ENCODE results near the gene IFT52. TPM values are rescaled to one million over a fixed set of nuclear protein-coding genes. Genes with fewer than 3 reads are reported as not detected.

The IFT52 gene
- polyA plus RNA-seq, 2 of the 4 experiments (the other 2 are of a cell fraction), result 26.3 to 42.2 TPM

DNA sequence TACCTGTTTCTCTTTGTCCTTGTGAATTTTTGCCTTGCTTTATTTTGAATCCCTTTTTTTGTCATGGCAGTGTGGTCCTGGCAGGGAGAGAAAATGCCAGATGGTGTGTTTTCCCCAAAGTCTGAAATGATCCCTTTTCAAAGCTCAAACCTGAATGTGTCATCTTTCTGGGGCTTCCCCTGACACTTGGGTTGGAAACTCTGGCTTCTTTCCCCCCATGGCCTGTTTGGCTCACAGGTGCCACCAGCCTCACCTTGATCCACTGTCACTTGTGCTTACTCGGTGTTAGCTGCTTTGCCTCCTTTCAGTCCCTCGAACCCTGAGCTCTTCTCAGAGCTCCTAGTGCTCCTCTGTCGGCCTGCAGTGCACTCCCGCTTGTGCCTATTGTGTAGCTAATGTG is 98.4 kb downstream of the IFT52 start:
- TF ChIP-seq KDM5A (IDR thresholded peaks at IDR 0.05), result no peak
- no peak overlapping the region for H3K4me3 ChIP-seq
- H3K27ac ChIP-seq, result no peak overlapping the region
- WGBS (ENCODE audit: missing lambda C conversion rate), result 79% methylated on average over 4 of the region's 4 CpGs
- no peak overlapping the region for H3K4me2 ChIP-seq
- ChIA-PET CTCF (interaction anchor here (1.1 to 7.4 kb wide), 5 partner anchors 8 to 391 kb away, joined by 3 to 91 read pairs (median 8); no protein-coding TSS in a partner anchor), POLR2A (no interaction called here)
- ATAC-seq (no peak), FAIRE-seq (no peak), DNase-seq (ENCODE audit: low read depth in 1 of 2, low spot score in 1 of 2) (no peak)
- H3K4me1 ChIP-seq, result no peaks in the 10 kb centered on the region
- H3K9me3 ChIP-seq, result no peaks in the 10 kb centered on the region

DNA sequence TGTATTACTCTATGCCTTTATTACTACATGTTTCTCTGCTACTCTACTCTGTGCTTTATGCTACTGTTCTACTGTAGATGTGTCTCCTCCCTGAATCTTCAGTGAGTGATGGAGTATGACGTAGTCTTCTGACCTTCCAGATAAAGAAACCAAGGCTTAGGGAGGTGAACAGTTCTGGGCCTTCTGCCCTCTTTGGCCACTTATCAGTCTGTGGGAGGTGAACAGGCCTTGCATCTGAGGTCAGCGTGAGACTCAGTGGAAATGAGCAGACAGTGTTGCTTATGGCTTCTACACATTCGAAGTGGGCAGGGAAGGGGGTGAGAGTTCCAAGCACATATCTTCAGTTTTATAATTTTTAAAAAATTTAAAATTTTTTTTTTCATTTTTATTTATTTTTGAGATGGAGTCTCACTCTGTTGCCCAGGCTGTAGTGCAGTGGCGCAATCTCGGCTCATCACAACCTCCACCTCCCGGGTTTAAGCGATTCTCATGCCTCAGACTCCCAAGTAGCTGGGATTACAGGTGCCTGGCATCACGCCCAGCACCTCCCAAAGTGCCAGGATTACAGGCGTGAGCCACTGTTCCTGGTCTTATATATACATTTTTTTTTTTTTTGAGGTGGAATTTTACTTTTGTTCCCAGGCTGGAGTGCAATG is 100.3 kb downstream of the IFT52 start:
- WGBS (ENCODE audit: missing lambda C conversion rate), result 89% methylated on average over 9 of the region's 9 CpGs
- FAIRE-seq, result no peak

DNA sequence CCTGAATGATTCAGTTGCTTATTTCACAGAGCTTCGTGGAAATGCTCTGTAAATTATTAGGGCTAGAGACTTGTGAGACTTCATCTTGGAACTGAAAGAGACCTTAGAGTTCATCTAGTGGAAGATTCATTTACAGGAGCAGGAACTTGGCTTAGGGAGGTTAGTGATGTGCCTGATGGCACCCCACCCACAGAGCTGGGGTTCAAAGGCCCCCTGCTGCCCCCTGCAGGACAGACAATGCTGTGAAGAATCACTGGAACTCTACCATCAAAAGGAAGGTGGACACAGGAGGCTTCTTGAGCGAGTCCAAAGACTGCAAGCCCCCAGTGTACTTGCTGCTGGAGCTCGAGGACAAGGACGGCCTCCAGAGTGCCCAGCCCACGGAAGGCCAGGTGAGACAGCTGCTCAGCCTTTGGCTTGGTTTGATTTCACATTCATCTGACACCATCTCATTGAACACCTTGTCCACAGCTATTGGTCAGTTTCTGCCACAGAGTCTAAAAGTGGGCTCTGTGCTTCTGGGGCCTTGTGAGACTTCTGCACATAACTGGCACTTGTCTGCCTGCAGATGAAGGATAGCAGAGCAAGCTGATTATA is 101.3 kb downstream of the IFT52 start:
- Histone ChIP-seq H3K4me3 (no peak overlapping the region), H3K27ac (no peak overlapping the region), H3K4me2 (no peak overlapping the region), H3K4me1 (no peaks in the 10 kb centered on the region), H3K9me3 (no peaks in the 10 kb centered on the region)
- peak; percentile 84 to 89 for ATAC-seq
- ChIA-PET CTCF (interaction anchor here (0.7 to 7.4 kb wide), 32 partner anchors 8 to 390 kb away, joined by 3 to 91 read pairs (median 4); no protein-coding TSS in a partner anchor), POLR2A (interaction anchor here (0.7 to 1.1 kb wide), 2 partner anchors 101 to 133 kb away, joined by 3 to 4 read pairs; partner anchors contain the start of genes IFT52 and SGK2)
- TF ChIP-seq POLR2A (IDR thresholded peaks at IDR 0.05; ENCODE audit: low read length) (no peak), CHD4 (IDR thresholded peaks at IDR 0.05; ENCODE audit: borderline replicate concordance) (no peak), ESRRA (IDR thresholded peaks at IDR 0.05; ENCODE audit: borderline replicate concordance, low read length) (no peak), MYC (IDR thresholded peaks at IDR 0.05; ENCODE audit: borderline replicate concordance, low read length) (no peak), FOSB (CRISPR knock-in tag; IDR thresholded peaks at IDR 0.05) (no peak), HOXA7 (CRISPR knock-in tag; IDR thresholded peaks at IDR 0.05) (no peak), FOSL2 (IDR thresholded peaks at IDR 0.05) (no peak), FOSL2 (CRISPR knock-in tag; IDR thresholded peaks at IDR 0.05) (no peak), CEBPB (IDR thresholded peaks at IDR 0.05) (no peak), SMC3 (IDR thresholded peaks at IDR 0.05) (peak; percentile 75), RAD21 (conservative IDR thresholded peaks at IDR 0.05 in 1 of 2, IDR thresholded peaks at IDR 0.05 in 1 of 2) (peak; percentile 75 to 77)
- TF ChIP-seq, protein P1, sequence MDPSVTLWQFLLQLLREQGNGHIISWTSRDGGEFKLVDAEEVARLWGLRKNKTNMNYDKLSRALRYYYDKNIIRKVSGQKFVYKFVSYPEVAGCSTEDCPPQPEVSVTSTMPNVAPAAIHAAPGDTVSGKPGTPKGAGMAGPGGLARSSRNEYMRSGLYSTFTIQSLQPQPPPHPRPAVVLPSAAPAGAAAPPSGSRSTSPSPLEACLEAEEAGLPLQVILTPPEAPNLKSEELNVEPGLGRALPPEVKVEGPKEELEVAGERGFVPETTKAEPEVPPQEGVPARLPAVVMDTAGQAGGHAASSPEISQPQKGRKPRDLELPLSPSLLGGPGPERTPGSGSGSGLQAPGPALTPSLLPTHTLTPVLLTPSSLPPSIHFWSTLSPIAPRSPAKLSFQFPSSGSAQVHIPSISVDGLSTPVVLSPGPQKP (IDR thresholded peaks at IDR 0.05; ENCODE audit: low read depth, low read length), result no peak
- TF ChIP-seq, protein P2, sequence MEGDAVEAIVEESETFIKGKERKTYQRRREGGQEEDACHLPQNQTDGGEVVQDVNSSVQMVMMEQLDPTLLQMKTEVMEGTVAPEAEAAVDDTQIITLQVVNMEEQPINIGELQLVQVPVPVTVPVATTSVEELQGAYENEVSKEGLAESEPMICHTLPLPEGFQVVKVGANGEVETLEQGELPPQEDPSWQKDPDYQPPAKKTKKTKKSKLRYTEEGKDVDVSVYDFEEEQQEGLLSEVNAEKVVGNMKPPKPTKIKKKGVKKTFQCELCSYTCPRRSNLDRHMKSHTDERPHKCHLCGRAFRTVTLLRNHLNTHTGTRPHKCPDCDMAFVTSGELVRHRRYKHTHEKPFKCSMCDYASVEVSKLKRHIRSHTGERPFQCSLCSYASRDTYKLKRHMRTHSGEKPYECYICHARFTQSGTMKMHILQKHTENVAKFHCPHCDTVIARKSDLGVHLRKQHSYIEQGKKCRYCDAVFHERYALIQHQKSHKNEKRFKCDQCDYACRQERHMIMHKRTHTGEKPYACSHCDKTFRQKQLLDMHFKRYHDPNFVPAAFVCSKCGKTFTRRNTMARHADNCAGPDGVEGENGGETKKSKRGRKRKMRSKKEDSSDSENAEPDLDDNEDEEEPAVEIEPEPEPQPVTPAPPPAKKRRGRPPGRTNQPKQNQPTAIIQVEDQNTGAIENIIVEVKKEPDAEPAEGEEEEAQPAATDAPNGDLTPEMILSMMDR (IDR thresholded peaks at IDR 0.05), result peak; percentile 71
- FAIRE-seq, result no peak
- 65% methylated on average over 5 of the region's 5 CpGs for WGBS (ENCODE audit: missing lambda C conversion rate)
- peak; percentile 61 to 64 for DNase-seq (ENCODE audit: low read depth in 1 of 2, low spot score in 1 of 2)

More for the DNA sequence above, 100.3 kb downstream of the IFT52 start:
- ATAC-seq (no peak), DNase-seq (ENCODE audit: low read depth in 1 of 2, low spot score in 1 of 2) (no peak)
- TF ChIP-seq TP53 (CRISPR knock-in tag; IDR thresholded peaks at IDR 0.05) (no peak), FOSL2 (IDR thresholded peaks at IDR 0.05) (no peak), FOSL2 (CRISPR knock-in tag; IDR thresholded peaks at IDR 0.05) (no peak), HOXB13 (CRISPR knock-in tag; IDR thresholded peaks at IDR 0.05; ENCODE audit: low read depth) (no peak), KDM1A (IDR thresholded peaks at IDR 0.05; ENCODE audit: low read depth) (no peak), HOXB5 (CRISPR knock-in tag; IDR thresholded peaks at IDR 0.05) (no peak), POLR2A (IDR thresholded peaks at IDR 0.05; ENCODE audit: low read length) (no peak), JUNB (IDR thresholded peaks at IDR 0.05) (no peak), RAD21 (conservative IDR thresholded peaks at IDR 0.05 in 1 of 2, IDR thresholded peaks at IDR 0.05 in 1 of 2) (no peak), MYC (IDR thresholded peaks at IDR 0.05; ENCODE audit: borderline replicate concordance, low read length) (no peak), ZNF302 (CRISPR knock-in tag; IDR thresholded peaks at IDR 0.05) (no peak), CHD2 (IDR thresholded peaks at IDR 0.05; ENCODE audit: low read length, partially characterized antibody) (no peak), MAZ (IDR thresholded peaks at IDR 0.05; ENCODE audit: borderline replicate concordance, low read depth, low read length) (no peak)
- TF ChIP-seq, protein P1 (IDR thresholded peaks at IDR 0.05; ENCODE audit: low read depth, low read length), result no peak
- TF ChIP-seq, protein P3, sequence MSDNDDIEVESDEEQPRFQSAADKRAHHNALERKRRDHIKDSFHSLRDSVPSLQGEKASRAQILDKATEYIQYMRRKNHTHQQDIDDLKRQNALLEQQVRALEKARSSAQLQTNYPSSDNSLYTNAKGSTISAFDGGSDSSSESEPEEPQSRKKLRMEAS (IDR thresholded peaks at IDR 0.05), result no peak
- H3K9me3 ChIP-seq, result no peaks in the 10 kb centered on the region
- H3K4me3 ChIP-seq, result no peak overlapping the region
- no peak overlapping the region for H3K27ac ChIP-seq
- ChIA-PET CTCF (interaction anchor here (0.6 to 7.4 kb wide), 17 partner anchors 9 to 391 kb away, joined by 3 to 91 read pairs (median 4); no protein-coding TSS in a partner anchor), POLR2A (no interaction called here)
- no peaks in the 10 kb centered on the region for H3K4me1 ChIP-seq
- H3K4me2 ChIP-seq, result no peak overlapping the region

All from A549 (cell line).